WERI-Rb-1 (cell line): Measurements from ENCODE around the gene ADORA2B.

Experiments used
- DNase-seq: peaks from one replicate; pipeline ENCODE4 v3.0.0-alpha.2; 2020
- H3K27ac ChIP-seq: fragments of 250-450 bp; sonication (Bioruptor Pico); 2 replicates; pipeline ENCODE4 v1.5.1; 2020; ENCODE audit warnings: mild to moderate bottlenecking, moderate library complexity
- H3K27me3 ChIP-seq: fragments of 250-450 bp; sonication (Bioruptor Pico); 2 replicates; pipeline ENCODE4 v1.5.1; 2021; ENCODE audit warnings: mild to moderate bottlenecking, low read depth, moderate library complexity; ENCODE audit not compliant: insufficient read depth, severe bottlenecking
- H3K36me3 ChIP-seq: fragments of 250-450 bp; sonication (Bioruptor Pico); 2 replicates; pipeline ENCODE4 v1.5.1; 2020; ENCODE audit warnings: mild to moderate bottlenecking, moderate library complexity
- H3K4me3 ChIP-seq: 2 replicates; pipeline ENCODE4 v1.5.1; 2011; ENCODE audit warnings: low read depth, mild to moderate bottlenecking, control low read depth, low read length
- H3K9me3 ChIP-seq: fragments of 250-450 bp; sonication (Bioruptor Pico); 2 replicates; pipeline ENCODE4 v1.5.1; 2021; ENCODE audit warnings: mild to moderate bottlenecking, moderate library complexity; ENCODE audit not compliant: severe bottlenecking
- TF ChIP-seq, protein P1 (sequence below): IDR thresholded peaks from 2 replicates; pipeline ENCODE4 v1.5.1; 2011; ENCODE audit warnings: low read depth, mild to moderate bottlenecking, control low read depth, inconsistent platforms, low read length

Gene ADORA2B

DNA sequence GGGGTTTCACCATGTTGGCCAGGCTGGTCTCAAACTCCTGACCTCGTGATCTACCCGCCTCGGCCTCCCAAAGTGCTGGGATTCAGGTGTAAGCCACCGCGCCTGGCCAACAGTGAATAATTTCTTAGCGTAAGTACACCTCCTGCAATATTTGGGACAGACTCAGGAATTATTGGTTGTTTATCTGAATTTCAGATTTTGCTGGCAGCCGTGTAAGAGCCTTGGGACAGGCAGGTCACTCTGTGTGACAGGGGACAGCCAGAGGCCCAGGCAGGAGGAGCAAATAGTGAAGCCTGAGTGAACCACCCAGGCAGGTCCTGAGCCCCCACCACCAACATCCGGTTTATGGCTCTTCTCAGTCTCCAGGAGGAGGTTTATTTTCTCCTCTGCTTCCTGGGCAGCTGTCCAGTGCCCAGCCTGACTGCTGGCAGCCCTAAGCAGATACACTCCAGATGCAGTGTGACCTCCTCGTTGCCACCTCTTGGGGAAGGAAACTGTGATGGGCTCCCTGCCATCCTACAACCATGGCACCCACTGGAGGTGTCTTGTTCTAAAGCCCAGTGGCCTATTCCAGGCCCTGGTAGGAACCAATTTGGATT lies 26.2 kb upstream of the ADORA2B start:
- DNase-seq, result no peak
- Histone ChIP-seq H3K27ac (no peak overlapping the region), H3K9me3 (no peaks in the 10 kb centered on the region), H3K27me3 (no peaks in the 10 kb centered on the region), H3K36me3 (no peaks in the 10 kb centered on the region), H3K4me3 (no peak overlapping the region)
- TF ChIP-seq, protein P1, sequence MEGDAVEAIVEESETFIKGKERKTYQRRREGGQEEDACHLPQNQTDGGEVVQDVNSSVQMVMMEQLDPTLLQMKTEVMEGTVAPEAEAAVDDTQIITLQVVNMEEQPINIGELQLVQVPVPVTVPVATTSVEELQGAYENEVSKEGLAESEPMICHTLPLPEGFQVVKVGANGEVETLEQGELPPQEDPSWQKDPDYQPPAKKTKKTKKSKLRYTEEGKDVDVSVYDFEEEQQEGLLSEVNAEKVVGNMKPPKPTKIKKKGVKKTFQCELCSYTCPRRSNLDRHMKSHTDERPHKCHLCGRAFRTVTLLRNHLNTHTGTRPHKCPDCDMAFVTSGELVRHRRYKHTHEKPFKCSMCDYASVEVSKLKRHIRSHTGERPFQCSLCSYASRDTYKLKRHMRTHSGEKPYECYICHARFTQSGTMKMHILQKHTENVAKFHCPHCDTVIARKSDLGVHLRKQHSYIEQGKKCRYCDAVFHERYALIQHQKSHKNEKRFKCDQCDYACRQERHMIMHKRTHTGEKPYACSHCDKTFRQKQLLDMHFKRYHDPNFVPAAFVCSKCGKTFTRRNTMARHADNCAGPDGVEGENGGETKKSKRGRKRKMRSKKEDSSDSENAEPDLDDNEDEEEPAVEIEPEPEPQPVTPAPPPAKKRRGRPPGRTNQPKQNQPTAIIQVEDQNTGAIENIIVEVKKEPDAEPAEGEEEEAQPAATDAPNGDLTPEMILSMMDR, result no peak

DNA sequence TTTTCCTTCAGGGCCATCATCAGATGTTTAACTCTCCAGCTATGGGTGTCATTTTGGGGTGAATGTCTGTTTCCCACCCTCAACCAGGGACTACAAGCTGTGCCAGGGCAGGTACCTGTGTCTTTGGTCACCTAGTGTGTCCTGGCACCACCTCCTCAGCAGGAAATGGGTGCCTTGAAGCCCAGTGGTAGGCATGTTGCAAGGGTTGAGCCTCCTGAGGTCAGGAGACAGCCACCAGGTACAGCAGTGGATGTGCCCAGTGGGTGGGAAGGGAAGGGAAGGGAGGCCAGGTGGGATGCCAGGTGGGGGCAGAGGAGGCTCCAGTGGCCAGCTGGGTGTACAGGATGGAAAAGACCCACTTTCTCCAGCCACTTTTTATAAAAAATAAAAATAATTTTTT lies 25.5 kb upstream of the ADORA2B start:
- TF ChIP-seq, protein P1, result no peak
- H3K9me3 ChIP-seq, result no peaks in the 10 kb centered on the region
- no peak overlapping the region for H3K27ac ChIP-seq

DNA sequence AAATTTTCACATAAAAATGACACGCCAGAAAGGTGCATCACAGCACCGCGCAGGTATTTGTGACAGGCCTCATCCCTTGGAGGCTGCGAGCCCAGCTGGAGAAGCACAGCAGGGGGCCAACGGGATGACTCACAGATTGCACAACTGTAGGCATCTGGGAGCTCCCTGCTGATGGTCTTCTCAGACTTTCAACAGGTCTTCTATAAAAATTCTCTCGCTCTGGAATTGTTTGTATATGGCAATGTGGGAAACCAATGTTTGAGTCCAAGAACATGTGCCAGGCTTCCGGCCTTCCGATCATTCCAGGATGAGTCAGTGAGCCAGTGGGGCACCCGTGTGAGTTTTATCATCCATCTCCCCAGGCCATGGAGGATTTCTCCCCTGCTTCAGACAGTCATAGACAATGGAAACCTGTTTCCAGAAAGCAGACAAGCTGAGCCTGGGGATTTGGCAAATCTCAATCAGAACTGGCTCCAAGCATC lies 24.1 kb upstream of the ADORA2B start:
- TF ChIP-seq, protein P1, result no peak
- H3K4me3 ChIP-seq, result no peak overlapping the region
- H3K9me3 ChIP-seq, result no peaks in the 10 kb centered on the region
- no peak for DNase-seq
- no peaks in the 10 kb centered on the region for H3K27me3 ChIP-seq
- H3K27ac ChIP-seq, result no peak overlapping the region
- H3K36me3 ChIP-seq, result no peaks in the 10 kb centered on the region

More for the DNA sequence above, 25.5 kb upstream of the ADORA2B start:
- H3K4me3 ChIP-seq, result no peak overlapping the region
- no peak for DNase-seq
- no peaks in the 10 kb centered on the region for H3K36me3 ChIP-seq
- H3K27me3 ChIP-seq, result no peaks in the 10 kb centered on the region

DNA sequence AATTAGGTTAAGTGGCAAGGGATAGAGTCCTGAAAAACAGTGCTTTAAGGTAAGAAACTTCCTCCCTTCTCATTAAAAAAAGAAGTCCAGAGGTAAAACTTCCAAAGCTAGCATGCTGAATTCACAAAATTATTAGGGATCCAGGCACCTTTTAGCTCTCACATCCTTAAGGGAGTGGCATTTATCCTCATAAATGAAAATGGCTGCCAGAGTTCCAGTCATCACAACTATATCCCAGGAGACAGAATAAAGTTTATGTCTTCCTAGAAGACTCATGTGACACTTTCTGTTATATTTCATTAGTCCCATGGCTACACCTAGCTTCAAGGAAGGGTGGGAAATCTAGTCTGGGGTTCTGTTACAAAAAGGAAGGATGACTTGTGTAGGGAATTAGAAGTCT lies 23.3 kb upstream of the ADORA2B start:
- no peaks in the 10 kb centered on the region for H3K9me3 ChIP-seq
- TF ChIP-seq, protein P1, result no peak
- H3K27me3 ChIP-seq, result no peaks in the 10 kb centered on the region
- no peak for DNase-seq
- H3K36me3 ChIP-seq, result no peaks in the 10 kb centered on the region
- H3K4me3 ChIP-seq, result no peak overlapping the region
- H3K27ac ChIP-seq, result no peak overlapping the region

DNA sequence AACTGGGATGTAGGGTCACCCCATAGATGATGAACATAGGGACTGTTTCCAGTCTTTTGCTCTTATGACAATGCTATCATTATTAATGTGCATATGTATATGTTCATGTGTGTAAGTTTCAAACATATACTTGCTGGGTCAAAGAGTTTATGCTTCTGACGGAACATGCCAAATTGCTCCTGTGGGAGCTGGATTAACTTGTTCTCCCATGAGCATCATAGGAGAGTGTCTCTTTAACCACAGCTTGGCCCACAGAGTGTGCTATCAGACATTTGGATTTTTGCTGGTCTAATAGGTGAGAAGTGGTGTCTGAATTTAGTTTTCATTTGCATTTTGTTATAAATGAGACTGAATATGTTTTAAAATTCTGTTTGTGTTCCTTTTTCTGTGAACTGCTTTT lies 22.3 kb upstream of the ADORA2B start:
- Histone ChIP-seq H3K36me3 (no peaks in the 10 kb centered on the region), H3K27ac (no peak overlapping the region), H3K27me3 (no peaks in the 10 kb centered on the region), H3K4me3 (no peak overlapping the region), H3K9me3 (no peaks in the 10 kb centered on the region)
- DNase-seq, result no peak
- TF ChIP-seq, protein P1, result no peak
